BLaER1 (cell line): ENCODE measurements around the gene SCYL1.

Experiments used
- H3K27ac ChIP-seq: shearing (Covaris generic); formaldehyde crosslinking; 2 replicates; pipeline ENCODE4 v1.8.1; 2022
- H3K27me3 ChIP-seq: shearing (Covaris generic); formaldehyde crosslinking; 2 replicates; pipeline ENCODE4 v1.8.1; 2022
- H3K36me3 ChIP-seq: shearing (Covaris generic); formaldehyde crosslinking; 2 replicates; pipeline ENCODE4 v1.8.1; 2022
- H3K4me1 ChIP-seq: shearing (Covaris generic); formaldehyde crosslinking; 2 replicates; pipeline ENCODE4 v1.8.1; 2022
- H3K4me2 ChIP-seq: shearing (Covaris generic); formaldehyde crosslinking; 2 replicates; pipeline ENCODE4 v1.8.1; 2022
- H3K4me3 ChIP-seq: shearing (Covaris generic); formaldehyde crosslinking; 2 replicates; pipeline ENCODE4 v1.8.1; 2022
- H3K9ac ChIP-seq: shearing (Covaris generic); formaldehyde crosslinking; 2 replicates; pipeline ENCODE4 v1.8.1; 2022
- H3K9me3 ChIP-seq: shearing (Covaris generic); formaldehyde crosslinking; 2 replicates; pipeline ENCODE4 v1.8.1; 2022
- H4K20me1 ChIP-seq: shearing (Covaris generic); formaldehyde crosslinking; 2 replicates; pipeline ENCODE4 v1.8.1; 2022
- Cebpa-rat ChIP-seq: shearing (Covaris generic); IDR thresholded peaks from 2 replicates; pipeline ENCODE4 v1.8.1; 2022

Gene SCYL1

DNA sequence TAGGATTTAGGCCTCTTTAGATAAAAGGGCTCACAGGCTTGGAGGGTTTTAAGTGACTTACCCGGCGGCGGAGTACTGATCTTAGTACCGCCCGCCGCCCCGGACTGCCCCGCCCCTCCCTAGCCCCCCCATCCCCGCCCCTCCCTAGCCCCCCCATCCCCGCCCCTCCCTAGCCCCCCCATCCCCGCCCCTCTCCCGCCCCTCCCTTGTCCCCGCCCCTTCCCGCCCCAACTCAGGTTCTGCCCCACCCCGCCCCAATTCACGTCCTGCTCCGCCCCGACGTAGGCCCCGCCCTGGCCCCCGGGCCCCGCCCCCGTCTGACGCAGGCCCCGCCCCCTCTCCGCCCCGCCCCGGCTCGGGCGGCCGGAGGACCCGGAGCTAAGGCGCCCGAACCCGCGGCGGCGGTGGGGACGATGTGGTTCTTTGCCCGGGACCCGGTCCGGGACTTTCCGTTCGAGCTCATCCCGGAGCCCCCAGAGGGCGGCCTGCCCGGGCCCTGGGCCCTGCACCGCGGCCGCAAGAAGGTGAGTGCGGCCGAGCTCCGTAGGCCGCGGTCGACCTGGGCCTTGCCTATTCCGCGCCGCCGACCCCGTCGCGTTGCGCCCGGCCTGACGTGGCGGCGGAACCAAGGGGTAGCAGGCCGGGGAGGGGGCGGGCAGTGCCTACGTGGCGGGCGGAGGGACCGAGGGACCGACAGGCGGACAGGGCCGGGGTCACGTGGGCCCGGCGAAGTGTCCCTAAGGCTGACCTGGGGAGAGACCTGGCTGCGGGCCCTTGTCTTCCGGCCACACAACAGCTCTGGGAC lies at the start of gene SCYL1:
Gene SCYL1, plus strand, starts transcription at position 343 of the 805 bp plus-strand sequence. Its CDS starts 71 bp downstream, at position 414.
- peak within 1 kb of the TSS; percentile 99 for H3K4me2 ChIP-seq
- peak within 1 kb of the TSS; percentile 94 for H3K27ac ChIP-seq
- peaks cover 70% of the 10 kb centered on the region for H3K4me1 ChIP-seq
- H3K36me3 ChIP-seq: peaks cover 40% of the 10 kb centered on the region
- no peaks in the 10 kb centered on the region for H3K9me3 ChIP-seq
- TF ChIP-seq Cebpa-rat: no peak
- H4K20me1 ChIP-seq: peaks cover 33% of the 10 kb centered on the region
- H3K4me3 ChIP-seq: peak within 1 kb of the TSS; percentile 97
- peak within 1 kb of the TSS; percentile 96 for H3K9ac ChIP-seq
- H3K27me3 ChIP-seq: no peaks in the 10 kb centered on the region

DNA sequence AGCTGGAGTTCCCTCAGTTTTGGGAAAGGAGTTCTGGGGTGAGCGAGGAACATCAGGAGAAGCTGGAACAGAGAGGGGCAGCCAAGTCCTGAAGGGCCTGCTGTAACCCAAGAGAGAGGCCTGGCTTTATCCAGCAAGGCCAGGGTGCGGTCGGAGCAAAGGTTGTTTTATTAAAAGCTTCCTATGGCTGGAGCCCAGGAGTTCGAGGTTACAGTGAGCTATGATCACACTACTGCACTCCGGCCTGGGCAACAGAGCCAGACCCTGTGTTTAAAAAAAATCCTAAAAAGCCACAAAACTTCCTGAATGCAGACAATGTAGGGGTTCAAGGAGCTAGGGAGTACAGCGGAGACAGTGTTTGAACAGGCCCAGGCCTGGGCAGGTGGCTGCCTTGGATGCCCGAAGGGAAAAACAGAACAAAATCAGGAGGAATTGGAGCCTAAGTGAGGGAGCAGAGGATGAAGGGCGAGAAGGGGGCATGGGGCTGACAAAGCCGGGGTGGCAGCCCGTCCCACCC lies 48.2 kb upstream of the SCYL1 start:
- Histone ChIP-seq H3K36me3 (no peaks in the 10 kb centered on the region), H4K20me1 (no peaks in the 10 kb centered on the region), H3K27me3 (no peaks in the 10 kb centered on the region), H3K4me3 (peak overlapping the region; percentile 79), H3K9me3 (no peaks in the 10 kb centered on the region), H3K4me2 (peak overlapping the region; percentile 97), H3K27ac (peak overlapping the region; percentile 99), H3K9ac (peak overlapping the region; percentile 97), H3K4me1 (peaks cover 78% of the 10 kb centered on the region)
- no peak for TF ChIP-seq Cebpa-rat

DNA sequence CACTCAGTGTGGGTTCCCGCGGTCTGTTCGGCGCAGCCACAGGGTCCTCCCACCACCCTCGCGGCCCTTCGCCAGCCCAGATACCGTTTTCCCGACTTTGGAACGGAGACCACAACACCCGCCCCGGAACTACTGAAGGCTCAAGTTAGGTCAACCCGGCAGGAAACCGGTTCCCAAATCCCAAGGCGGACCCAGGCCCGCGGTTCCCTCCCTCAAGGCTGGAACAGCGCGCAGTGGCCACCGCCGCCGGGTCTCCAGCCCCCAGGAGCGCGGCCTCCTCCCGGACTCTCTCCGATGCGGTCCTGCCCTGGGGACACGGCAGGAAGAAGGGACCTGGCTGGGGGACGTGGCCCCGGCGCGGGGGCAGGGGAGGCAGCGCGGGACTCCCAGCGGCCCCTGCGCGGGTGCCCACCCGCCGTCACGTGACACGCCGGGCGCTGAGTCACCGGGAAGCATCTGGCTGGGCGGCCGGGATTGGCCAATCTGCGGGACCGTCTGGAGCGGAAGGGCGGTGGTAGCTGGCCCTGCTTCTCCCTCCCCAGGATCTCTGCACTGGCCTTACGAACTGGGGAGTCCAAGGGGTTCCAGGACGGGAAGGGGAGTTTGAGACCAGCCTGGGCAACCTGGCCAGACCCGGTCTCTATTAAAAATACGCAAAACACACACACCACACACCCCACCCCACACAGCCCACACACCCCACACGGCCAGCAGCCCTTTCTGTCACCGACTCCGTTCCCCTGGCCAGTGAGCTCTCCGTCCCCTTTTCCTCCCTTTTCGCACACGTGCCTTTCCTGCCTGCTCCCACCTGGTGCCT lies 47.5 kb upstream of the SCYL1 start:
- Histone ChIP-seq H4K20me1 (no peaks in the 10 kb centered on the region), H3K9me3 (no peaks in the 10 kb centered on the region), H3K27ac (peak overlapping the region; percentile 99), H3K4me2 (peak overlapping the region; percentile 97), H3K4me3 (peak overlapping the region; percentile 79), H3K4me1 (peaks cover 72% of the 10 kb centered on the region), H3K27me3 (no peaks in the 10 kb centered on the region), H3K9ac (peak overlapping the region; percentile 97), H3K36me3 (no peaks in the 10 kb centered on the region)
- TF ChIP-seq Cebpa-rat: peak; percentile 85

DNA sequence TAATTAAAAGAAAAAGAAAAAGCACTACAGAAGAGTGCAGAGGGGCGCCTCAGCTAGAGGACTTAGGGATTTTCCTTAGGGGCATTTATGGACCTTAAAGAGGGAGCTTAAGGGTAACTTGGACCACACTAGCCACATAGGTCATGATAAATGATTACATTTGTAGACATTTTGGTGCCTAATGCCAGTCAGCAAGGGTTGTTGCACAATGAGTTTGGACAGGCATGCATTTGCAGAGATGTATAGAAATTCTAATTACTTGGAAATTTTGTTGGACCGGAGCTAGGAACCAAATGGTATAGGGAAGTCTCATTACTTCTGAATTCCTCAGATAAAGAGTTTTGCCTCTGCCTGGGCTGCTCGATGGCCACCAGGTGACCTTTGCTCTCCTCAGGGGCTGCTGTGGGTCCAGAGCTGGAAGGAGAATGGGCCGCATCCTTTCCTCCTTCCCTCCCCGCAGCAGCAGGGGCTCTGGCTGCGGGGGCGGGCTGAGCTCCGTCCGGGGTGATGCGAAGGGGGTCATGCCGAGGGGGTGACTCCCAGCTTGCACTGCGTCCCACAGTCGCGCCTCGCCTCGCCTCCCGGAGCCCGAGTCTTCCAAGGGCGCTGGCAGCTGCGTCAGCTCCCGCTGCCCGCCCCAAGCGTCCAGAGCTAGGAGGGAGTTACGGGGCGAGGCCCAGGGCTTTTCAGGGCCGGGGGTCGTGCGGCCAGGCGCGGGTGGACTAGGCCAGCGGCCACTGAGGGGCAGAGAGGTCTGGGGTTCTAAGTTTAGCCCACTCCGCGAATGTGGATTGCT lies 46.3 kb upstream of the SCYL1 start:
- Histone ChIP-seq H3K4me3 (peak overlapping the region; percentile 79; the same call in 1 of the 2 replicates), H3K9ac (peak overlapping the region; percentile 97), H3K36me3 (no peaks in the 10 kb centered on the region), H3K27me3 (no peaks in the 10 kb centered on the region), H3K4me2 (peak overlapping the region; percentile 97), H4K20me1 (no peaks in the 10 kb centered on the region), H3K27ac (peak overlapping the region; percentile 99), H3K4me1 (peaks cover 59% of the 10 kb centered on the region), H3K9me3 (no peaks in the 10 kb centered on the region)
- TF ChIP-seq Cebpa-rat: no peak

DNA sequence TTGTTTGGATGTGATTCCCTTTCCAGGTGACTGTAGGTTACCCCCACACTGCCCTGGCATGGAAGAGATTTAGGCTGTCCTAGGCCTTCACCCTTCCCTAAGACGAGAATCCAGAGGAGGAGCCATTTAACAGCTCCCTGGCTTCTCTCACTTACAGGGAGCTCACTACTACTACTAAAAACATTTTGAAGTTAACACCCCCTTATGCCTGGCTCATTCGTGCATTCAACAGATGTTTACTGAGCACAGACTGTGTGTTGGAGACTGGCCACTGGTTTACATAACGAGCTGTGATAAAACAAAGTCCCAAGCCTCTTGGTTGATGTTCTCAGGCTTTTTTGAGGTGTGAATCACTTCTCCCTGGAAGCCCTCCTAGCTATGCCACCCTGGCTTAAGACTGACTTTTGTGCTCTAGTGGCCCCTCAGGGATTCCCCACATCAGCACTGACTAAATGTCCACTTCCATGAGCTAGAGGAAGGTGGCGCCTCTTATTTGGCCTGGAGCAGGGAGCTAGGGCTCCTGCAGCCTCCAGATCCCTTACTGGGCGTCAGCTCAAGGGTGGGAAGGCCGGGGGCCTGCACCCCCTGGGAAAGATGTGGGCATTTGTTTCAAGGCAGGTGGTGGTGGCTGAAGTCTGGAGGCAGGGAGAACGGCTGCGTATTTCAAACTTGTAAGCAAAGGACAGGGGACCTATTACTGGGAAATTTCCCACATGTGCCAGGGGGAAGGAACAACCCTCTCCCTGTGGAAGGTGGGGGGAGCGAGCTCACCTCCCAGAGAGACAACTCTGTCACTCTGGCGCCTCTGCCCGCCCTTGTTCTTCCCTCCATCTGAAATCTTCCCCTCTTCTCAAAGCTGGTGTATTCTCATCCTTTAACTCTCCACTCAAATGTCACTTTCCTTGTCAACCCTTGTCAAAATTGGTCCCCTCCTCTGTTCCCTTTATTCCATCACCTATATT lies 45.4 kb upstream of the SCYL1 start:
- TF ChIP-seq Cebpa-rat: no peak
- Histone ChIP-seq H3K4me1 (peaks cover 51% of the 10 kb centered on the region), H3K27ac (peak overlapping the region; percentile 99), H3K36me3 (no peaks in the 10 kb centered on the region), H3K27me3 (no peaks in the 10 kb centered on the region), H3K4me3 (no peak overlapping the region), H3K4me2 (peak overlapping the region; percentile 97), H3K9me3 (no peaks in the 10 kb centered on the region), H3K9ac (peak overlapping the region; percentile 97), H4K20me1 (no peaks in the 10 kb centered on the region)

DNA sequence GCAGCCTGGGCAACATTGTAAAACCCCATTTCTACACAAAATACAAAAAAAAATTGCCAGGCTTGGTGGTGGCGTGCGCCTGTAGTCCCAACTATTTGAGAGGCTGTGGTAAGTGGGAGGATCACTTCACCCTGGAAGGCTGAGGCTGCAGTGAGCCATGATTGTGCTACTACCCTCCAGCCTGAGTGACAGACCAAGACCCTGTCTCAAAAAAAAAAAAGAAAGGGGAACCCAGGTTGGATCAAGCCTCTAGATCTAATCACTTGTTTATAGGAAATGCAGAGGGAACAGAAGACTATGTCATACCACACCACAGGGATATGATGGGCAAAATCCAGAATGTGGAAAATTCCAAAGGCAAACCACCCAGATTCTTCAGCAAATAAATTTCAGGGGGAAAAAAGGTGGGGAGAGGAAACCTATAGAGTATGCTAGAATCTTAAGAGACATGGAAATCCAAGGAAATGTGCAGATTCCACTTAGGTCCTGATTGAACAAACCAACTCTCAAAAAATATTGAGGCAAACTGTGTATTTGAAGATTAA lies 42.5 kb upstream of the SCYL1 start:
- H3K9ac ChIP-seq: no peak overlapping the region
- no peak overlapping the region for H3K4me3 ChIP-seq
- no peak for TF ChIP-seq Cebpa-rat
- H4K20me1 ChIP-seq: no peaks in the 10 kb centered on the region
- H3K27me3 ChIP-seq: no peaks in the 10 kb centered on the region
- no peak overlapping the region for H3K27ac ChIP-seq
- no peak overlapping the region for H3K4me2 ChIP-seq
- H3K4me1 ChIP-seq: peaks cover 53% of the 10 kb centered on the region
- no peaks in the 10 kb centered on the region for H3K36me3 ChIP-seq
- no peaks in the 10 kb centered on the region for H3K9me3 ChIP-seq

DNA sequence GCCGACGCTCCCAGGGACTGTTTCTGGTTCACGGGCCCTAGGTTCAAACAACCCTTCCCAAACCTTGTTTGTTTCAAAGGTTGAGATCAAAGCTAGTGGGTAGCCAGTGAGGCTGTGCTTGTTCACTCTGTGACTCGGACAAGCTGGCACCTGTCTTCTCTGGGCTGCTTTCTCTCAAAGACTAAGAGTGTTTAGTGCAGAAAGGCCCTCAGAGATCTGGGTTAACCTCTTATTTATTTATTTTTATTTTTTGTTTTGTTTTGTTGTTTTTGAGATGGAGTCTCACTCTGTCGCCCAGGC lies 39.0 kb upstream of the SCYL1 start:
- Histone ChIP-seq H3K27ac (peak overlapping the region; percentile 91), H4K20me1 (no peaks in the 10 kb centered on the region), H3K4me1 (peaks cover 63% of the 10 kb centered on the region), H3K27me3 (no peaks in the 10 kb centered on the region), H3K4me3 (no peak overlapping the region), H3K9ac (no peak overlapping the region), H3K9me3 (no peaks in the 10 kb centered on the region), H3K4me2 (peak overlapping the region; percentile 92), H3K36me3 (no peaks in the 10 kb centered on the region)
- TF ChIP-seq Cebpa-rat: no peak

DNA sequence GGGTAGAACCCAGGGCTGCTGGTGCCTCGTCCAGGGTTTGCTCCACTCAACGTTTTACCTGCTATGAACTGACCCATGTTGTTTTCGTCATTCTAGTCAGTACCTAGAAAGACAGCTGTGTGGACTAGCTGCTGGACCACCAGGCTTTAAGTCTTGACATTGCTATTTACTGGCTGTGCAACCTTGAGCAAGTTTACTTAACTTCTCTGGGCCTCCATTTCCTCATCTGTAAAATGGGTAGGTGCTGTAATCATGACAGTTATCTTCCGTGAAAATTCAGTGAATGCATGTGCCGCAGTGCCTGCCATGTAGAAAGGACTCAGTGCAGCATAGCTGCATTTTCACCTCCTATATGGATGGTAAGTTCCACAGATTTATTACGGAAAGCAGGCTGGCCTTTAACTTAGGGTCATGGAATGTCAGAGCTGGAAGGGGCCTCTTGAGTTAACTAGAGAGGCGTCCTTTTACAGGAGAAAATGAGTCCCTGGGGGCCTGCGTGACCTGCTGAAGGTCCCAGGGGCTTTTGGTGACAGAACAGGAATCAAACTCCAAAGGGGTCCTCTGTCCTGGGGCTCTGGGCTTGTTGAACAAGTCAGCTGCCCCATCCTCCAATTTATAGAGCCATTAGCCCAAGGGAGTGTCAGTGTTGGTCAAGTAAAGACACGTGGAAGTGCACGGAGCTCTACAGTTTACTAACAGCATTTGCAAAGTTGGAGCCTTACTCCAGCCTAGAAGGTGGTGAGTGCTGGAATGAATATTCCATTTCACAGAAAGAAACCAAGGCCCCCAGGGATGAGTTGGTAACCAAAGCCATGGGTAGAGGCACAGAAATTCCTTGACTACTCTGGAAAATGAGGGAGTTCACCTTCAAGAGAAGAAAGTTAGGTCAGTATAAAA lies 38.1 kb upstream of the SCYL1 start:
- Histone ChIP-seq H3K4me3 (peak overlapping the region; percentile 52), H3K9ac (peak overlapping the region; percentile 76), H3K27me3 (no peaks in the 10 kb centered on the region), H3K9me3 (no peaks in the 10 kb centered on the region), H3K4me1 (peaks cover 68% of the 10 kb centered on the region), H4K20me1 (no peaks in the 10 kb centered on the region), H3K4me2 (peak overlapping the region; percentile 92), H3K27ac (peak overlapping the region; percentile 91), H3K36me3 (no peaks in the 10 kb centered on the region)
- no peak for TF ChIP-seq Cebpa-rat
